Loucy (cell line): Measurements from ENCODE around the gene MTO1.

ENCODE experiments used
- H2AFZ ChIP-seq: fragments of 200-600 bp; sonication (generic); 2 replicates; pipeline ENCODE4 v1.6.0; 2016; ENCODE audit warnings: antibody characterized with exemption, mild to moderate bottlenecking, low read length, moderate library complexity
- H3F3A ChIP-seq: fragments of 200-600 bp; 2 replicates; pipeline ENCODE4 v1.6.0; 2016; ENCODE audit warnings: antibody characterized with exemption, low read depth, mild to moderate bottlenecking
- H3K27me3 ChIP-seq: fragments of 200-600 bp; sonication (generic); 2 replicates; pipeline ENCODE4 v1.6.1; 2014; ENCODE audit warnings: low read length, mild to moderate bottlenecking; ENCODE audit not compliant: insufficient read depth, poor library complexity, severe bottlenecking
- H3K36me3 ChIP-seq: fragments of 200-600 bp; sonication (generic); 2 replicates; pipeline ENCODE4 v1.6.1; 2016; ENCODE audit warnings: low read length; ENCODE audit not compliant: insufficient read depth
- H3K4me1 ChIP-seq: fragments of 200-600 bp; sonication (generic); 2 replicates; pipeline ENCODE4 v1.5.1; 2014; ENCODE audit warnings: low read length, mild to moderate bottlenecking; ENCODE audit not compliant: insufficient read depth, poor library complexity, severe bottlenecking
- H3K4me2 ChIP-seq: fragments of 200-600 bp; sonication (generic); 2 replicates; pipeline ENCODE4 v1.6.0; 2014; ENCODE audit warnings: antibody characterized with exemption, low read length, low read depth, mild to moderate bottlenecking; ENCODE audit not compliant: poor library complexity, severe bottlenecking
- H3K4me3 ChIP-seq: fragments of 200-600 bp; sonication (generic); 2 replicates; pipeline ENCODE4 v1.5.1; 2014; ENCODE audit warnings: low read length, mild to moderate bottlenecking, mixed read lengths; ENCODE audit not compliant: poor library complexity, severe bottlenecking
- H3K79me2 ChIP-seq: fragments of 200-600 bp; sonication (generic); 2 replicates; pipeline ENCODE4 v1.6.1; 2014; ENCODE audit warnings: low read length; ENCODE audit not compliant: insufficient read depth
- H3K9ac ChIP-seq: fragments of 200-600 bp; sonication (generic); 2 replicates; pipeline ENCODE4 v1.6.0; 2014; ENCODE audit warnings: mild to moderate bottlenecking, low read depth, low read length, moderate library complexity; ENCODE audit not compliant: poor library complexity, severe bottlenecking
- H3K9me2 ChIP-seq: fragments of 200-600 bp; sonication (generic); replicated peaks from 2 replicates; pipeline ENCODE4 v1.6.1; 2016; ENCODE audit warnings: low read depth, low read length, mixed read lengths
- H3K9me3 ChIP-seq: fragments of 200-600 bp; sonication (generic); 2 replicates; pipeline ENCODE4 v1.6.1; 2014; ENCODE audit warnings: mild to moderate bottlenecking, antibody characterized with exemption, low read length, low read depth; ENCODE audit not compliant: insufficient read depth
- H4K20me1 ChIP-seq: fragments of 200-600 bp; sonication (generic); 2 replicates; pipeline ENCODE4 v1.6.0; 2014; ENCODE audit warnings: antibody characterized with exemption, low read length, mild to moderate bottlenecking; ENCODE audit not compliant: insufficient read depth, poor library complexity, severe bottlenecking
- CTCF ChIP-seq: fragments of 200-600 bp; sonication (generic); conservative IDR thresholded peaks from 2 replicates; pipeline ENCODE4 v1.5.1; 2014; ENCODE audit warnings: mild to moderate bottlenecking, antibody characterized with exemption, low read length
- EZH2phosphoT487 ChIP-seq: fragments of 200-600 bp; IDR thresholded peaks from 2 replicates; pipeline ENCODE4 v1.6.1; 2018; ENCODE audit warnings: antibody characterized with exemption, mild to moderate bottlenecking, moderate library complexity, borderline replicate concordance

The MTO1 gene

DNA sequence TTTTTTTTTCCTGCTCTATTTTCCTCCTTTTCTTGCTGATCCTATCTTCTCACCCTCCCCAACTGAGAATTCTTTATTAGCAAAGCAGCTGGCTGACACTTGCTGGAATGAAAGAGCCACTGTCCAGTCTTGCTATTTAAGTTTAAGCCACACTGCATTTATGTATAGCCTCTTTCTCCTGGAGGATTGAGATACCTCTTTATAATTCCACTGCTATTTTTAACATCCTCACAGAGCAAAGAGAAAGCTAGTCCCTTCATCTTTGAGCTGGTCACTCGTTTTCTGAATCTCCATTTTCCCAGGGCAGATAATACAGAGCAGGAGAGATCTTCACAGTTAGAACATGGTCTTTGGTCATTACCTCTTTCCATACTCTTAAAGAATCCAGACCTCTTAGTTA is 95.3 kb downstream of the MTO1 start:
- no peaks in the 10 kb centered on the region for H3K27me3 ChIP-seq
- H3F3A ChIP-seq = no peaks in the 10 kb centered on the region
- H3K9me2 ChIP-seq = no peaks in the 10 kb centered on the region
- H3K4me3 ChIP-seq = no peak overlapping the region
- no peaks in the 10 kb centered on the region for H3K4me1 ChIP-seq
- no peak overlapping the region for H3K9ac ChIP-seq
- H3K9me3 ChIP-seq = no peaks in the 10 kb centered on the region
- H4K20me1 ChIP-seq = no peaks in the 10 kb centered on the region
- no peak overlapping the region for H3K4me2 ChIP-seq
- H3K36me3 ChIP-seq = no peaks in the 10 kb centered on the region
- no peak overlapping the region; the same call in 1 of the 2 replicates for H2AFZ ChIP-seq
- H3K79me2 ChIP-seq = no peaks in the 10 kb centered on the region
- TF ChIP-seq EZH2phosphoT487 = no peak
- TF ChIP-seq CTCF = no peak
